Breast epithelium (tissue), 4 donors: ENCODE measurements around the gene DCUN1D1. TPM values are rescaled to one million over a fixed set of nuclear protein-coding genes. Genes with fewer than 3 reads are reported as not detected.

Experiments used
- DNase-seq, 2 donors: peaks; one replicate each; pipeline ENCODE4 v3.0.0-alpha.2; 2019; ENCODE audit warnings: low spot score in 2 of 2
- H3K27ac ChIP-seq, 2 donors: fragments of 200-600 bp; sonication (generic) in 1 of 2; one replicate each; pipeline ENCODE4 v1.5.1; 2016 to 2019; ENCODE audit warnings: mild to moderate bottlenecking in 1 of 2
- H3K27me3 ChIP-seq, 2 donors: fragments of 200-600 bp; sonication (generic) in 1 of 2; one replicate each; pipeline versions ENCODE4 v1.5.1 to v1.6.0; 2017 to 2019; ENCODE audit warnings: control low read depth in 1 of 2, mild to moderate bottlenecking in 1 of 2
- H3K36me3 ChIP-seq: fragments of 200-600 bp; one replicate; pipeline ENCODE4 v1.5.1; 2019
- H3K4me1 ChIP-seq, 2 donors: fragments of 200-600 bp; sonication (generic); one replicate each; pipeline ENCODE4 v1.5.1; 2016 to 2019; ENCODE audit warnings: control low read depth in 1 of 2
- H3K4me3 ChIP-seq, 3 donors: fragments of 200-600 bp; sonication (generic); 1 replicate in 2 of 3; 2 replicates in 1 of 3; pipeline ENCODE4 v1.5.1; 2016 to 2019; ENCODE audit warnings: mild to moderate bottlenecking in 3 of 3, moderate library complexity in 2 of 3
- H3K9me3 ChIP-seq, 2 donors: fragments of 200-600 bp; sonication (generic) in 1 of 2; one replicate each; pipeline ENCODE4 v1.5.1; 2016 to 2019; ENCODE audit warnings: control low read depth in 1 of 2
- CTCF ChIP-seq, 3 donors: fragments of 450-650 bp; IDR thresholded peaks; one replicate each; pipeline ENCODE4 v1.5.1; 2016 to 2017; ENCODE audit warnings: antibody characterized with exemption in 3 of 3, mild to moderate bottlenecking in 3 of 3, moderate library complexity in 3 of 3
- POLR2A ChIP-seq: fragments of 450-650 bp; IDR thresholded peaks from one replicate; pipeline ENCODE4 v1.6.1; 2016; ENCODE audit warnings: antibody characterized with exemption, mild to moderate bottlenecking, moderate library complexity
- POLR2AphosphoS5 ChIP-seq, 3 donors: sonication (generic); formaldehyde crosslinking; IDR thresholded peaks; one replicate each; pipeline ENCODE4 v1.6.1; 2017; ENCODE audit warnings: antibody characterized with exemption in 3 of 3
- intact Hi-C: fragments of 100-400 bp; cut with DNase I; formaldehyde crosslinking; loops from one replicate; pipeline ENCODE4 v1.15.1; 2023; ENCODE audit warnings: low total_unique reads
- total RNA-seq, 3 donors: library from RNA; depleted of rRNA; stranded (reverse); fragments of >200 nt; gene quantifications; one replicate each; pipeline ENCODE4 v1.1.0, GENCODE V29; 2016

DCUN1D1 gene
- total RNA-seq, 3 donors from 2014 or later: 24.9 to 55.5 (median 32.1) TPM

DNA sequence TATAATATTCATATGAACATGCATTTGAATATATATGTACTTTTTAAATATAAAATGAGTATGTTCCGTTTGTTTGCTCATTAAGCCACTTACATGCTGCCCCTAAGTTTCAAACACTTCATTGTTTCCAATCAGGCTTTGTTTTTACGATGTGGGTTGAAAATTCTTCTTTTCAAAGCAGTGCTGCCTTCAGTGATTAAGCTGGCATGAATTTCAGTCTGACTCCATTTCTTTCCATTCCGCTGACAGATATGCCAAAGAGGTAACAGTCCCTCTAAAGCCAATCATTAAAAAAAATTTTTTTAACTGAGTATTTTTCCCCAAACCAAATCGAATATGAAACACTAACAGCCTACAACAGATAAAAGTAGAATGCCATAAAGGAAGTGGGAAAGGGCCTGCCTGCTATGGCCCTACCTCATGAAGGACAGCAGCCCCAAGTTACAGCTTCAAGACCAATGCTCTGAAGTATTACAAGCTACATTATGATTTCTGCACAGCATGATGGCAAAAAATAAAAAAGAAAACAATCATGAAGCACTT, 40.0 kb downstream of the DCUN1D1 start:
- intact Hi-C loops: no loop called here
- Histone ChIP-seq H3K4me1 (no peaks in the 10 kb centered on the region), H3K27me3 (no peaks in the 10 kb centered on the region), H3K4me3 (no peak overlapping the region), H3K27ac (no peak overlapping the region), H3K36me3 (no peaks in the 10 kb centered on the region), H3K9me3 (no peaks in the 10 kb centered on the region)
- no peak for DNase-seq
- TF ChIP-seq POLR2AphosphoS5 (IDR thresholded peaks at IDR 0.05) (no peak), POLR2A (no peak), CTCF (IDR thresholded peaks at IDR 0.05) (no peak)

GRCh38 chr3:182937293-182938051, 42.9 kb downstream of the DCUN1D1 start:
- TF ChIP-seq CTCF (IDR thresholded peaks at IDR 0.05) (no peak), POLR2AphosphoS5 (IDR thresholded peaks at IDR 0.05) (no peak), POLR2A (no peak)
- intact Hi-C loops: no loop called here
- Histone ChIP-seq H3K27ac (no peak overlapping the region), H3K4me1 (no peaks in the 10 kb centered on the region), H3K27me3 (no peaks in the 10 kb centered on the region), H3K9me3 (peaks cover 0 to 6% of the 10 kb centered on the region in 2 donors), H3K36me3 (no peaks in the 10 kb centered on the region), H3K4me3 (no peak overlapping the region)
- DNase-seq: no peak

- Histone ChIP-seq H3K4me3 (no peak overlapping the region), H3K36me3 (no peaks in the 10 kb centered on the region), H3K27me3 (no peaks in the 10 kb centered on the region), H3K4me1 (no peaks in the 10 kb centered on the region), H3K9me3 (peaks cover 0 to 12% of the 10 kb centered on the region in 2 donors), H3K27ac (no peak overlapping the region)
- DNase-seq: no peak
- intact Hi-C loops: no loop called here
- TF ChIP-seq CTCF (IDR thresholded peaks at IDR 0.05) (no peak), POLR2A (no peak), POLR2AphosphoS5 (IDR thresholded peaks at IDR 0.05) (no peak)
Observed at GRCh38 chr3:182936918-182937285, 43.4 kb downstream of the DCUN1D1 start.

GRCh38 chr3:182936239-182936917, 44.0 kb downstream of the DCUN1D1 start:
- no peaks in the 10 kb centered on the region for H3K4me1 ChIP-seq
- H3K27me3 ChIP-seq: no peaks in the 10 kb centered on the region
- peaks cover 0 to 17% of the 10 kb centered on the region in 2 donors for H3K9me3 ChIP-seq
- H3K36me3 ChIP-seq: no peaks in the 10 kb centered on the region
- DNase-seq: no peak
- intact Hi-C loops: no loop called here
- H3K4me3 ChIP-seq: no peak overlapping the region
- H3K27ac ChIP-seq: no peak overlapping the region
- TF ChIP-seq POLR2AphosphoS5 (IDR thresholded peaks at IDR 0.05) (no peak), CTCF (IDR thresholded peaks at IDR 0.05) (no peak), POLR2A (no peak)

- intact Hi-C loops: no loop called here
- Histone ChIP-seq H3K9me3 (peaks cover 0 to 19% of the 10 kb centered on the region in 2 donors), H3K27ac (no peak overlapping the region), H3K36me3 (no peaks in the 10 kb centered on the region), H3K27me3 (no peaks in the 10 kb centered on the region), H3K4me1 (no peaks in the 10 kb centered on the region), H3K4me3 (no peak overlapping the region)
- no peak for TF ChIP-seq POLR2A
- no peak for TF ChIP-seq POLR2AphosphoS5 (IDR thresholded peaks at IDR 0.05)
- no peak for TF ChIP-seq CTCF (IDR thresholded peaks at IDR 0.05)
- no peak for DNase-seq
Observed at GRCh38 chr3:182935803-182936202, 44.5 kb downstream of the DCUN1D1 start.
